OCI-LY1 (cell line): ENCODE data around the gene TRPV2.

Experiments used
- CTCF ChIP-seq: fragments of 200-600 bp; sonication (generic), shearing (Covaris generic); IDR thresholded peaks from 2 replicates; pipeline ENCODE4 v1.5.1; 2017; ENCODE audit warnings: mild to moderate bottlenecking, antibody characterized with exemption, low read length, moderate library complexity, mixed read lengths
- EZH2 ChIP-seq: fragments of 200-600 bp; sonication (generic), shearing (Covaris generic); IDR thresholded peaks from 2 replicates; pipeline ENCODE4 v1.8.0; 2017; ENCODE audit warnings: borderline replicate concordance, mixed run types, mild to moderate bottlenecking, antibody characterized with exemption, low read length, moderate library complexity, mixed read lengths

- TF ChIP-seq EZH2 = no peak
- TF ChIP-seq CTCF = no peak
Observed at GRCh38 chr17:16407911-16408588, 7.3 kb upstream of the TRPV2 start.
